Measurements from ENCODE around the gene SLC2A14.
"Not testable (repeated sequence)": the region's sequence is repeated elsewhere in the genome, so short reads cannot be mapped to it uniquely, and the experiment has no call there.

Gene SLC2A14

DNA sequence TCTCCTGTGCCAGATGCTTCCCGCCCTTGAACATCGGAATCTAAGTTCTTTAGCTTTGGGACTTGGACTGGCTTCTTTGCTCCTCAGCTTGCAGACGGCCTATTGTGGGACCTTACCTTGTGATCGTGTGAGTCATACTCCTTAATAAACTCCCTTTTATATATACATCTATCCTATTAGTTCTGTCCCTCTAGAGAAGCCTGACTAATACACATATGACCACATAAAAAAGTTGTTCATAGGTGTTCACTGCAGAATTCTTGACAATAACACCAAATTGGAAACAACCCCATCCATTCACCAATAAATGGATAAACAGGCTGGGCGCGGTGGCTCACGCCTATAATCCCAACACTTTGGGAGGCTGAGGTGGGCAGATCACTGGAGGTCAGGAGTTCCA, 37.4 kb upstream of the SLC2A14 start:
- CTCF ChIA-PET: interaction anchor here (2.1 kb wide), 1 partner anchor 12 kb away, joined by 6 read pairs; no protein-coding TSS in a partner anchor
- H3K27ac ChIP-seq (ENCODE audit: insufficient read depth in 1 of 2, low read depth in 1 of 2, low read length in 2 of 2, poor library complexity in 1 of 2, severe bottlenecking in 2 of 2); H3K9me3 ChIP-seq (ENCODE audit: control extremely low read depth in 1 of 5, control insufficient read depth in 4 of 5, insufficient read depth in 2 of 5, low read depth in 1 of 5, low read length in 4 of 5); POLR2A ChIA-PET; H3K27me3 ChIP-seq (replicated peaks in 2 of 5; ENCODE audit: control insufficient read depth in 4 of 5, insufficient read depth in 5 of 5, low read length in 4 of 5); H3K36me3 ChIP-seq (ENCODE audit: control insufficient read depth in 4 of 4, insufficient read depth in 4 of 4, low read length in 3 of 4); H3K4me3 ChIP-seq (ENCODE audit: control insufficient read depth in 1 of 7, extremely low read depth in 1 of 7, insufficient read depth in 4 of 7, low read depth in 2 of 7, low read length in 6 of 7); H3K4me1 ChIP-seq (ENCODE audit: control extremely low read depth in 1 of 4, control insufficient read depth in 4 of 4, insufficient read depth in 4 of 4, low read length in 3 of 4); DNase-seq: not testable (repeated sequence)
- 87% methylated on average over 6 of the region's 7 CpGs for WGBS (ENCODE audit: insufficient coverage)

DNA sequence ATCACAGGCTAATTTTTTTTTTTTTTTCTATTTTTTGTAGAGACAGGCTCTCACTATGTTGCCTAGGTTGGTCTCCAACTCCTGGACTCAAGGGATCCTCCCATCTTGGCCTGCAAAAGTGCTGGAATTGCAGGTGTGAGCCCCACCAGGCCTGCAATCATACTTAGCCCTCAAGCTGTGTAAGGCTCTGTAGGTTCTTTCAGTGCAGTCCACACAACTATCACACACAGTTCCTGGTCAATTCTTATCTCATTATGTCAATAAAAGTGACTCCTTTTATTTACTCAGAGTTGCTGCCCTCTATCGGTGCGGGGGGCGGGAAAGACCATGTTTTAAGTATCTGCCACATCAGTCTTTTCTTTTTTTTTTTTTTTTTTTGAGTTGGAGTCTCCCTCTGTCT, 34.3 kb upstream of the SLC2A14 start:
- no CpG with 5 or more reads among the region's 3 CpGs for whole genome bisulfite sequencing (ENCODE audit: insufficient coverage)
- no peak overlapping the region for H3K4me3 ChIP-seq (ENCODE audit: control insufficient read depth in 1 of 7, extremely low read depth in 1 of 7, insufficient read depth in 4 of 7, low read depth in 2 of 7, low read length in 6 of 7)

GRCh38 chr12:7906303-7906702, 33.6 kb upstream of the SLC2A14 start:
- H3K27me3 ChIP-seq (replicated peaks in 2 of 5; ENCODE audit: control insufficient read depth in 4 of 5, insufficient read depth in 5 of 5, low read length in 4 of 5); H3K36me3 ChIP-seq (ENCODE audit: control insufficient read depth in 4 of 4, insufficient read depth in 4 of 4, low read length in 3 of 4); H3K4me3 ChIP-seq (ENCODE audit: control insufficient read depth in 1 of 7, extremely low read depth in 1 of 7, insufficient read depth in 4 of 7, low read depth in 2 of 7, low read length in 6 of 7); H3K27ac ChIP-seq (ENCODE audit: insufficient read depth in 1 of 2, low read depth in 1 of 2, low read length in 2 of 2, poor library complexity in 1 of 2, severe bottlenecking in 2 of 2); POLR2A ChIA-PET; H3K4me1 ChIP-seq (ENCODE audit: control extremely low read depth in 1 of 4, control insufficient read depth in 4 of 4, insufficient read depth in 4 of 4, low read length in 3 of 4); DNase-seq; H3K9me3 ChIP-seq (ENCODE audit: control extremely low read depth in 1 of 5, control insufficient read depth in 4 of 5, insufficient read depth in 2 of 5, low read depth in 1 of 5, low read length in 4 of 5): not testable (repeated sequence)
- WGBS (ENCODE audit: insufficient coverage): 100% methylated on average over 2 of the region's 4 CpGs
- CTCF ChIA-PET: interaction anchor here (0.6 to 3.7 kb wide), 5 partner anchors 9 to 229 kb away, joined by 3 to 17 read pairs (median 4); no protein-coding TSS in a partner anchor

More for the DNA sequence above, 34.3 kb upstream of the SLC2A14 start:
- ChIA-PET POLR2A (no interaction called here), CTCF (interaction anchor here (0.6 to 3.7 kb wide), 7 partner anchors 8 to 753 kb away, joined by 3 to 17 read pairs (median 3); no protein-coding TSS in a partner anchor)
- DNase-seq: peak; percentile 59 to 75 (median 68)
- Histone ChIP-seq H3K27me3 (replicated peaks in 2 of 5; ENCODE audit: control insufficient read depth in 4 of 5, insufficient read depth in 5 of 5, low read length in 4 of 5) (no peaks in the 10 kb centered on the region), H3K4me1 (ENCODE audit: control extremely low read depth in 1 of 4, control insufficient read depth in 4 of 4, insufficient read depth in 4 of 4, low read length in 3 of 4) (peaks cover 0 to 5% (median 0%) of the 10 kb centered on the region in 4 experiments), H3K27ac (ENCODE audit: insufficient read depth in 1 of 2, low read depth in 1 of 2, low read length in 2 of 2, poor library complexity in 1 of 2, severe bottlenecking in 2 of 2) (no peak overlapping the region), H3K36me3 (ENCODE audit: control insufficient read depth in 4 of 4, insufficient read depth in 4 of 4, low read length in 3 of 4) (no peaks in the 10 kb centered on the region), H3K9me3 (ENCODE audit: control extremely low read depth in 1 of 5, control insufficient read depth in 4 of 5, insufficient read depth in 2 of 5, low read depth in 1 of 5, low read length in 4 of 5) (no peaks in the 10 kb centered on the region)

DNA sequence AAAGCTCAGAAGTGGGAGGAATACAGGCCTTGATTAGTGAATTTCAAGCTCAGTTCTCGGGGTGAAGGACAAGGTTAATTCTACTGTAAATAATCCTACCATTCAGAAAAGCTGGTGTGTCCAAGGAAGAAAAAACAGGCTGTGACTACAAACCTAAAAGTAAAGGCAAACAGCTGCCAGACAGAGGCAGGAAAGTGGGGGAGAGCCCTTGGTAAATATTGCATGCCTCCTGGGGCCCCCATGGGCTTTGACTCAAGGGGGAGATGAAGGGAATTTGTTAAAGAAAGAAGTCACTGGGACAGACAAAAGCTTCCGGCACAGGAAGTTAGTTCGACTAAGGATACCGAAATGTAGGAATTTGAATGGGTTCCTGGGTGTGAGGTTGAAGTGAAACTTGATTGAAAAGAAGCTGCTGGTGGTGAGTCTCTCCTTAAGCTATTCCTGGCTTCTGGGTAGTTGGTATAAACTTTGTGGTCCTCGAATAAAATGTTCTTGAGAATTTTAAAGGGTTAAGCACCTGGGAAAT, 32.9 kb upstream of the SLC2A14 start:
- CTCF ChIA-PET: interaction anchor here (0.9 to 3.7 kb wide), 6 partner anchors 20 to 263 kb away, joined by 3 to 17 read pairs (median 4); no protein-coding TSS in a partner anchor
- no CpG with 5 or more reads among the region's 5 CpGs for WGBS (ENCODE audit: insufficient coverage)
- POLR2A ChIA-PET; DNase-seq; H3K4me3 ChIP-seq (ENCODE audit: control insufficient read depth in 1 of 7, extremely low read depth in 1 of 7, insufficient read depth in 4 of 7, low read depth in 2 of 7, low read length in 6 of 7); H3K36me3 ChIP-seq (ENCODE audit: control insufficient read depth in 4 of 4, insufficient read depth in 4 of 4, low read length in 3 of 4); H3K27me3 ChIP-seq (replicated peaks in 2 of 5; ENCODE audit: control insufficient read depth in 4 of 5, insufficient read depth in 5 of 5, low read length in 4 of 5); H3K4me1 ChIP-seq (ENCODE audit: control extremely low read depth in 1 of 4, control insufficient read depth in 4 of 4, insufficient read depth in 4 of 4, low read length in 3 of 4); H3K9me3 ChIP-seq (ENCODE audit: control extremely low read depth in 1 of 5, control insufficient read depth in 4 of 5, insufficient read depth in 2 of 5, low read depth in 1 of 5, low read length in 4 of 5); H3K27ac ChIP-seq (ENCODE audit: insufficient read depth in 1 of 2, low read depth in 1 of 2, low read length in 2 of 2, poor library complexity in 1 of 2, severe bottlenecking in 2 of 2): not testable (repeated sequence)

- ChIA-PET POLR2A (no interaction called here), CTCF (interaction anchor here (1.1 to 3.7 kb wide), 5 partner anchors 20 to 262 kb away, joined by 3 to 17 read pairs (median 5); no protein-coding TSS in a partner anchor)
- Histone ChIP-seq H3K9me3 (ENCODE audit: control extremely low read depth in 1 of 5, control insufficient read depth in 4 of 5, insufficient read depth in 2 of 5, low read depth in 1 of 5, low read length in 4 of 5) (no peaks in the 10 kb centered on the region), H3K27ac (ENCODE audit: insufficient read depth in 1 of 2, low read depth in 1 of 2, low read length in 2 of 2, poor library complexity in 1 of 2, severe bottlenecking in 2 of 2) (no peak overlapping the region), H3K27me3 (replicated peaks in 2 of 5; ENCODE audit: control insufficient read depth in 4 of 5, insufficient read depth in 5 of 5, low read length in 4 of 5) (no peaks in the 10 kb centered on the region), H3K4me1 (ENCODE audit: control extremely low read depth in 1 of 4, control insufficient read depth in 4 of 4, insufficient read depth in 4 of 4, low read length in 3 of 4) (peaks cover 0 to 5% (median 0%) of the 10 kb centered on the region in 4 experiments), H3K4me3 (ENCODE audit: control insufficient read depth in 1 of 7, extremely low read depth in 1 of 7, insufficient read depth in 4 of 7, low read depth in 2 of 7, low read length in 6 of 7) (no peak overlapping the region), H3K36me3 (ENCODE audit: control insufficient read depth in 4 of 4, insufficient read depth in 4 of 4, low read length in 3 of 4) (no peaks in the 10 kb centered on the region)
- no CpG with 5 or more reads among the region's 1 CpG for WGBS (ENCODE audit: insufficient coverage)
- peak in 2 of 3 donors; percentile 41 to 43 for DNase-seq
Observed at GRCh38 chr12:7905071-7905470, 32.4 kb upstream of the SLC2A14 start.

GRCh38 chr12:7902416-7902815, 29.7 kb upstream of the SLC2A14 start:
- H3K36me3 ChIP-seq (ENCODE audit: control insufficient read depth in 4 of 4, insufficient read depth in 4 of 4, low read length in 3 of 4); H3K27me3 ChIP-seq (replicated peaks in 2 of 5; ENCODE audit: control insufficient read depth in 4 of 5, insufficient read depth in 5 of 5, low read length in 4 of 5); H3K4me1 ChIP-seq (ENCODE audit: control extremely low read depth in 1 of 4, control insufficient read depth in 4 of 4, insufficient read depth in 4 of 4, low read length in 3 of 4); H3K4me3 ChIP-seq (ENCODE audit: control insufficient read depth in 1 of 7, extremely low read depth in 1 of 7, insufficient read depth in 4 of 7, low read depth in 2 of 7, low read length in 6 of 7); H3K27ac ChIP-seq (ENCODE audit: insufficient read depth in 1 of 2, low read depth in 1 of 2, low read length in 2 of 2, poor library complexity in 1 of 2, severe bottlenecking in 2 of 2); DNase-seq; POLR2A ChIA-PET; H3K9me3 ChIP-seq (ENCODE audit: control extremely low read depth in 1 of 5, control insufficient read depth in 4 of 5, insufficient read depth in 2 of 5, low read depth in 1 of 5, low read length in 4 of 5): not testable (repeated sequence)
- 100% methylated on average over 8 of the region's 8 CpGs for WGBS (ENCODE audit: insufficient coverage)
- CTCF ChIA-PET: interaction anchor here (0.8 kb wide), 1 partner anchor 9 kb away, joined by 4 read pairs; no protein-coding TSS in a partner anchor

DNA sequence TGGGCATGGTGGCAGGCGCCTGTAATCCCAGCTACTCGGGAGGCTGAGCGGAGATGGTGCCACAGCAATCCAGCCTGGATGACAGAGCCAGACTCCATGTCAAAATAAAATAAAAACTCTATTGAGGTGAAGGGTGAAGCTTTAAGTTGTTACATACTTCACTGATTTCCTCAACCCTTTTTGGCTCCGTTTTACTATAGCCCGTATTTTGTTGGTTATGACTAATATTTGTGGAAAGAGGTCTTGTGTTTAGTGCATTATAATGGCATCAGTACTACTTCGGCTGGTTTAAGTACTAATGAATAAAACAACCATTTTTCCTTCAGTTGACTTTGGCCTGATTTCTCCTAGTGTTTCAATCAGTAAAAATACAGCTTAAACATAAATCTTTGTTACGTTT, 27.0 kb upstream of the SLC2A14 start:
- CTCF ChIA-PET: interaction anchor here (0.6 to 1.2 kb wide), 2 partner anchors 24 to 40 kb away, joined by 3 read pairs; no protein-coding TSS in a partner anchor
- no peaks in the 10 kb centered on the region for H3K27me3 ChIP-seq (replicated peaks in 2 of 5; ENCODE audit: control insufficient read depth in 4 of 5, insufficient read depth in 5 of 5, low read length in 4 of 5)
- no peaks in the 10 kb centered on the region for H3K9me3 ChIP-seq (ENCODE audit: control extremely low read depth in 1 of 5, control insufficient read depth in 4 of 5, insufficient read depth in 2 of 5, low read depth in 1 of 5, low read length in 4 of 5)
- H3K36me3 ChIP-seq (ENCODE audit: control insufficient read depth in 4 of 4, insufficient read depth in 4 of 4, low read length in 3 of 4): no peaks in the 10 kb centered on the region
- H3K4me3 ChIP-seq (ENCODE audit: control insufficient read depth in 1 of 7, extremely low read depth in 1 of 7, insufficient read depth in 4 of 7, low read depth in 2 of 7, low read length in 6 of 7): no peak overlapping the region
- H3K27ac ChIP-seq (ENCODE audit: insufficient read depth in 1 of 2, low read depth in 1 of 2, low read length in 2 of 2, poor library complexity in 1 of 2, severe bottlenecking in 2 of 2): no peak overlapping the region
- DNase-seq: no peak
- WGBS (ENCODE audit: insufficient coverage): no CpG with 5 or more reads among the region's 7 CpGs
- POLR2A ChIA-PET: no interaction called here
- no peaks in the 10 kb centered on the region for H3K4me1 ChIP-seq (ENCODE audit: control extremely low read depth in 1 of 4, control insufficient read depth in 4 of 4, insufficient read depth in 4 of 4, low read length in 3 of 4)

Data from common myeloid progenitor, CD34-positive (primary cell).